ENCODE measurements around the gene SIK2.

The SIK2 gene

DNA sequence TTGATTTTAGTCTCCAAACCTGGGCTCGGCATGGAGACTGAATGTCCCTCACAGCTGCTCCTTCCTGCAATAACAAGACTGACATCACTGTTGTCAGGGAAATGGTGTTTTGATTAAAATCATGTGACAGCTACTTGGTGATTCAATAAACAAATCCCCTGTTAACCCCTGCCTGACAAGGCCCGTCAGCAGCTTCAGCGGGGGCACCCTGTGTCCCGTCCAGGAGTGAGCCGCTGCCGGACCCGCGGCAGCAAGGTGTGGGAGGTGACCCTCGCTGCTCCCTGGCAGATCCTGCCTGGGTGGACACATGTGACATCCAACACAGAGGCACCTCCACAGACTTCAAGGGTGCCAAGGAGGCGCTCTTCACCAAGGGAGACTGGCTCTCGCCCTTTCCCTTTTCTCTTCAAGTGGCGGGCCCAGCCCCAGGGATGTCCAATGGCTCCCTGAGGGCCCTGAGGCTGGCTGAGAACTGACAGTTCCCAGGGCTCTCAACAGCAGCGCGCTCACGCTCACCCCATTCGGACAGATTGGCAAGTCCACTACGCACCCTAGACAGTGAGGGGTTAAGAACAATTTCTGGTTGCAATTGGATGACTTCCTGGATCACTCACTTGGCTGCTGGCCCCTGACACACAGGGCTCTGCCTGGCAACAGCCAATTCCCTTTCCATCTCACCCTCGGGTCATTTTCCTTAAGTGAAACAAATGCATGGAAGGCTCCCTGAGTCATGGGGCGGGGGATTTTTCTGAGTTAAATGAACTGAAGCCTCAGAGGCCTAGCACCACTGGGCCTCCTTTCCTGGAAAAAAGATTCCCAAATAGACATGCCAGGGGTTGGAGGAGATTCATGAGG is 133.2 kb downstream of the SIK2 start:
- TF ChIP-seq ESRRG (CRISPR knock-in tag; IDR thresholded peaks at IDR 0.05) (no peak), CSDC2 (CRISPR knock-in tag; IDR thresholded peaks at IDR 0.05) (peak; percentile 14; the same call in 1 of the 2 replicates), RARB (CRISPR knock-in tag; IDR thresholded peaks at IDR 0.05) (no peak), SNAI2 (CRISPR knock-in tag; IDR thresholded peaks at IDR 0.05) (no peak), ZFP3 (CRISPR knock-in tag; IDR thresholded peaks at IDR 0.05) (peak; percentile 66), CSRNP3 (CRISPR knock-in tag; IDR thresholded peaks at IDR 0.05) (0 out of 2 replicates have a peak, but pooled peaks have one; percentile 12), POU6F1 (CRISPR knock-in tag; IDR thresholded peaks at IDR 0.05; ENCODE audit: borderline replicate concordance, low read depth) (0 out of 2 replicates have a peak, but pooled peaks have one; percentile 4), OSR1 (CRISPR knock-in tag; IDR thresholded peaks at IDR 0.05) (no peak), ISL1 (CRISPR knock-in tag; IDR thresholded peaks at IDR 0.05) (no peak; the same call in 1 of the 2 replicates), ARNTL (CRISPR knock-in tag; IDR thresholded peaks at IDR 0.05; ENCODE audit: borderline replicate concordance, low read depth) (no peak), GLIS3 (CRISPR knock-in tag; IDR thresholded peaks at IDR 0.05) (no peak; the same call in 1 of the 2 replicates), BACH2 (CRISPR knock-in tag; IDR thresholded peaks at IDR 0.05; ENCODE audit: borderline replicate concordance) (no peak), TSHZ2 (CRISPR knock-in tag; IDR thresholded peaks at IDR 0.05) (peak; percentile 29; the same call in 1 of the 2 replicates)
- TF ChIP-seq, protein P1, sequence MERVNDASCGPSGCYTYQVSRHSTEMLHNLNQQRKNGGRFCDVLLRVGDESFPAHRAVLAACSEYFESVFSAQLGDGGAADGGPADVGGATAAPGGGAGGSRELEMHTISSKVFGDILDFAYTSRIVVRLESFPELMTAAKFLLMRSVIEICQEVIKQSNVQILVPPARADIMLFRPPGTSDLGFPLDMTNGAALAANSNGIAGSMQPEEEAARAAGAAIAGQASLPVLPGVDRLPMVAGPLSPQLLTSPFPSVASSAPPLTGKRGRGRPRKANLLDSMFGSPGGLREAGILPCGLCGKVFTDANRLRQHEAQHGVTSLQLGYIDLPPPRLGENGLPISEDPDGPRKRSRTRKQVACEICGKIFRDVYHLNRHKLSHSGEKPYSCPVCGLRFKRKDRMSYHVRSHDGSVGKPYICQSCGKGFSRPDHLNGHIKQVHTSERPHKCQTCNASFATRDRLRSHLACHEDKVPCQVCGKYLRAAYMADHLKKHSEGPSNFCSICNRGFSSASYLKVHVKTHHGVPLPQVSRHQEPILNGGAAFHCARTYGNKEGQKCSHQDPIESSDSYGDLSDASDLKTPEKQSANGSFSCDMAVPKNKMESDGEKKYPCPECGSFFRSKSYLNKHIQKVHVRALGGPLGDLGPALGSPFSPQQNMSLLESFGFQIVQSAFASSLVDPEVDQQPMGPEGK (CRISPR knock-in tag; IDR thresholded peaks at IDR 0.05; ENCODE audit: borderline replicate concordance) = no peak
- peak; percentile 82 for ATAC-seq

GRCh38 chr11:111736181-111736590 is 133.9 kb downstream of the SIK2 start:
- ATAC-seq = peak; percentile 8
- TF ChIP-seq TCF4 (CRISPR knock-in tag; IDR thresholded peaks at IDR 0.05; ENCODE audit: borderline replicate concordance) = no peak
- no peak for TF ChIP-seq PPARA (CRISPR knock-in tag; IDR thresholded peaks at IDR 0.05; ENCODE audit: borderline replicate concordance)
- TF ChIP-seq SNAI2 (CRISPR knock-in tag; IDR thresholded peaks at IDR 0.05) = no peak; the same call in 1 of the 2 replicates
- TF ChIP-seq ISL1 (CRISPR knock-in tag; IDR thresholded peaks at IDR 0.05) = no peak
- TF ChIP-seq ZC3H10 (CRISPR knock-in tag; IDR thresholded peaks at IDR 0.05) = no peak
- TF ChIP-seq ZFP30 (CRISPR knock-in tag; IDR thresholded peaks at IDR 0.05) = no peak
- TF ChIP-seq ZNF8 (CRISPR knock-in tag; IDR thresholded peaks at IDR 0.05) = no peak
- TF ChIP-seq RARB (CRISPR knock-in tag; IDR thresholded peaks at IDR 0.05) = no peak
- 0 out of 2 replicates have a peak, but pooled peaks have one; percentile 10 for TF ChIP-seq CSDC2 (CRISPR knock-in tag; IDR thresholded peaks at IDR 0.05)
- no peak for TF ChIP-seq POU6F1 (CRISPR knock-in tag; IDR thresholded peaks at IDR 0.05; ENCODE audit: borderline replicate concordance, low read depth)
- no peak for TF ChIP-seq TSHZ2 (CRISPR knock-in tag; IDR thresholded peaks at IDR 0.05)
- no peak for TF ChIP-seq ZNF70 (CRISPR knock-in tag; IDR thresholded peaks at IDR 0.05)
- TF ChIP-seq TOX (CRISPR knock-in tag; IDR thresholded peaks at IDR 0.05; ENCODE audit: borderline replicate concordance) = no peak
- 0 out of 2 replicates have a peak, but pooled peaks have one; percentile 22 for TF ChIP-seq ZNF565 (CRISPR knock-in tag; conservative IDR thresholded peaks at IDR 0.05; ENCODE audit: low read depth)
- TF ChIP-seq, protein P1 (CRISPR knock-in tag; IDR thresholded peaks at IDR 0.05; ENCODE audit: borderline replicate concordance) = 0 out of 2 replicates have a peak, but pooled peaks have one; percentile 7
- no peak for TF ChIP-seq ARNTL (CRISPR knock-in tag; IDR thresholded peaks at IDR 0.05; ENCODE audit: borderline replicate concordance, low read depth)
- TF ChIP-seq ESRRG (CRISPR knock-in tag; IDR thresholded peaks at IDR 0.05) = no peak
- no peak for TF ChIP-seq OSR1 (CRISPR knock-in tag; IDR thresholded peaks at IDR 0.05)
- TF ChIP-seq ZFP3 (CRISPR knock-in tag; IDR thresholded peaks at IDR 0.05) = no peak
- TF ChIP-seq BACH2 (CRISPR knock-in tag; IDR thresholded peaks at IDR 0.05; ENCODE audit: borderline replicate concordance) = no peak
